MM.1S (cell line): ENCODE data around the gene RP9.
A peak's percentile ranks its signal among the peaks of the same experiment; 100 is the strongest.

ENCODE experiments used
- DNase-seq: peaks from one replicate; pipeline ENCODE4 v3.0.0-alpha.2; 2015
- H2AFZ ChIP-seq: fragments of 300-600 bp; sonication (generic); 2 replicates; pipeline ENCODE4 v1.6.0; 2016; ENCODE audit warnings: antibody characterized with exemption, low read length
- H3F3A ChIP-seq: fragments of 300-600 bp; sonication (generic); 2 replicates; pipeline ENCODE4 v1.6.1; 2016; ENCODE audit warnings: mild to moderate bottlenecking, antibody characterized with exemption, low read length, moderate library complexity, mixed read lengths; ENCODE audit not compliant: insufficient read depth
- H3K27ac ChIP-seq: fragments of 300-600 bp; sonication (generic); 2 replicates; pipeline ENCODE4 v1.5.1; 2016; ENCODE audit warnings: mild to moderate bottlenecking, low read length
- H3K27me3 ChIP-seq: fragments of 300-600 bp; sonication (generic); replicated peaks from 2 replicates; pipeline ENCODE4 v1.6.0; 2016; ENCODE audit warnings: low read length; ENCODE audit not compliant: insufficient read depth
- H3K36me3 ChIP-seq: fragments of 300-600 bp; sonication (generic); replicated peaks from 2 replicates; pipeline ENCODE4 v1.6.1; 2016; ENCODE audit warnings: mild to moderate bottlenecking, low read length, mixed read lengths; ENCODE audit not compliant: insufficient read depth
- H3K4me1 ChIP-seq: fragments of 300-600 bp; sonication (generic); 2 replicates; pipeline ENCODE4 v1.6.1; 2016; ENCODE audit warnings: low read length, mixed read lengths
- H3K4me2 ChIP-seq: fragments of 300-600 bp; sonication (generic); 2 replicates; pipeline ENCODE4 v1.6.0; 2016; ENCODE audit warnings: low read depth, low read length
- H3K4me3 ChIP-seq: fragments of 300-600 bp; sonication (generic); 2 replicates; pipeline ENCODE4 v1.5.1; 2016; ENCODE audit warnings: low read length, mixed read lengths
- H3K79me2 ChIP-seq: fragments of 300-600 bp; sonication (generic); 2 replicates; pipeline ENCODE4 v1.6.1; 2016; ENCODE audit warnings: mixed run types, low read length, mixed read lengths
- H3K9ac ChIP-seq: fragments of 300-600 bp; sonication (generic); 2 replicates; pipeline ENCODE4 v1.6.1; 2016; ENCODE audit warnings: low read length, mixed read lengths
- H3K9me2 ChIP-seq: fragments of 300-600 bp; sonication (generic); replicated peaks from 2 replicates; pipeline ENCODE4 v1.6.1; 2016; ENCODE audit warnings: mild to moderate bottlenecking, low read length, mixed read lengths; ENCODE audit not compliant: insufficient read depth
- H3K9me3 ChIP-seq: fragments of 300-600 bp; sonication (generic); replicated peaks from 2 replicates; pipeline ENCODE4 v1.6.1; 2016; ENCODE audit warnings: mild to moderate bottlenecking, low read length, mixed read lengths; ENCODE audit not compliant: insufficient read depth
- H4K20me1 ChIP-seq: fragments of 300-600 bp; sonication (generic); 2 replicates; pipeline ENCODE4 v1.6.1; 2016; ENCODE audit warnings: mild to moderate bottlenecking, low read length, moderate library complexity, mixed read lengths; ENCODE audit not compliant: insufficient read depth
- EZH2 ChIP-seq: fragments of 300-600 bp; sonication (generic); optimal IDR thresholded peaks from 2 replicates; pipeline ENCODE3; 2017; ENCODE audit warnings: low read depth, mild to moderate bottlenecking, antibody characterized with exemption, low read length, mixed read lengths
- EZH2phosphoT487 ChIP-seq: fragments of 300-600 bp; sonication (generic); IDR thresholded peaks from 2 replicates; pipeline ENCODE4 v1.6.1; 2018; ENCODE audit warnings: antibody characterized with exemption, low read length
- TF ChIP-seq, protein P1 (sequence below): fragments of 300-600 bp; sonication (generic); IDR thresholded peaks from 2 replicates; pipeline ENCODE4 v1.5.1; 2016; ENCODE audit warnings: antibody characterized with exemption, low read length, mixed read lengths

The RP9 gene

DNA sequence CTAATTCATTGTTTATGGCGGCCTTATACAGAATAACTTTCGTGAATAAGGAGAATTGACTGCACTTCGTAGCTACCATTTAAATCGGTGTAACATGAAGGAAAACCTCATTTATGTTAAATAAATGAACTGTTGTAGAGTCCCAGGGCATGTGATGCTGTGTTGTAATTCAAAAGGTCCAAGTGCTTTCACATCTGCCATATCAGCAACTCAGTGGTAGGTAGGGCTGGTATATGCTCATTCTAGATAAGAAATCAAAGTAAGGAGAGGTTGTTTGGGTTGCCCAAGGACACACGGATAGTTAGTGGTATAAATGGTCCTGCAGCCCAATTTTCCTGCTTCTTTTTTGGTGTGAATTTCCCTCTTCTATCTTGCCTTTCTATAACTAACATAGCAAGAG is 36.0 kb upstream of the RP9 start:
- no peaks in the 10 kb centered on the region for H4K20me1 ChIP-seq
- no peaks in the 10 kb centered on the region for H3K36me3 ChIP-seq
- H3F3A ChIP-seq = no peaks in the 10 kb centered on the region
- no peaks in the 10 kb centered on the region for H3K79me2 ChIP-seq
- TF ChIP-seq EZH2phosphoT487 (no peak), EZH2 (no peak)
- TF ChIP-seq, protein P1, sequence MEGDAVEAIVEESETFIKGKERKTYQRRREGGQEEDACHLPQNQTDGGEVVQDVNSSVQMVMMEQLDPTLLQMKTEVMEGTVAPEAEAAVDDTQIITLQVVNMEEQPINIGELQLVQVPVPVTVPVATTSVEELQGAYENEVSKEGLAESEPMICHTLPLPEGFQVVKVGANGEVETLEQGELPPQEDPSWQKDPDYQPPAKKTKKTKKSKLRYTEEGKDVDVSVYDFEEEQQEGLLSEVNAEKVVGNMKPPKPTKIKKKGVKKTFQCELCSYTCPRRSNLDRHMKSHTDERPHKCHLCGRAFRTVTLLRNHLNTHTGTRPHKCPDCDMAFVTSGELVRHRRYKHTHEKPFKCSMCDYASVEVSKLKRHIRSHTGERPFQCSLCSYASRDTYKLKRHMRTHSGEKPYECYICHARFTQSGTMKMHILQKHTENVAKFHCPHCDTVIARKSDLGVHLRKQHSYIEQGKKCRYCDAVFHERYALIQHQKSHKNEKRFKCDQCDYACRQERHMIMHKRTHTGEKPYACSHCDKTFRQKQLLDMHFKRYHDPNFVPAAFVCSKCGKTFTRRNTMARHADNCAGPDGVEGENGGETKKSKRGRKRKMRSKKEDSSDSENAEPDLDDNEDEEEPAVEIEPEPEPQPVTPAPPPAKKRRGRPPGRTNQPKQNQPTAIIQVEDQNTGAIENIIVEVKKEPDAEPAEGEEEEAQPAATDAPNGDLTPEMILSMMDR = no peak
- H3K9me2 ChIP-seq = no peaks in the 10 kb centered on the region
- DNase-seq = no peak
- no peak overlapping the region for H3K27ac ChIP-seq
- H3K4me3 ChIP-seq = no peak overlapping the region
- peaks cover 7% of the 10 kb centered on the region; the same call in 1 of the 2 replicates for H3K4me1 ChIP-seq
- no peaks in the 10 kb centered on the region for H3K27me3 ChIP-seq
- no peaks in the 10 kb centered on the region for H3K9me3 ChIP-seq
- no peak overlapping the region for H3K9ac ChIP-seq
- H2AFZ ChIP-seq = no peak overlapping the region
- H3K4me2 ChIP-seq = no peak overlapping the region

DNA sequence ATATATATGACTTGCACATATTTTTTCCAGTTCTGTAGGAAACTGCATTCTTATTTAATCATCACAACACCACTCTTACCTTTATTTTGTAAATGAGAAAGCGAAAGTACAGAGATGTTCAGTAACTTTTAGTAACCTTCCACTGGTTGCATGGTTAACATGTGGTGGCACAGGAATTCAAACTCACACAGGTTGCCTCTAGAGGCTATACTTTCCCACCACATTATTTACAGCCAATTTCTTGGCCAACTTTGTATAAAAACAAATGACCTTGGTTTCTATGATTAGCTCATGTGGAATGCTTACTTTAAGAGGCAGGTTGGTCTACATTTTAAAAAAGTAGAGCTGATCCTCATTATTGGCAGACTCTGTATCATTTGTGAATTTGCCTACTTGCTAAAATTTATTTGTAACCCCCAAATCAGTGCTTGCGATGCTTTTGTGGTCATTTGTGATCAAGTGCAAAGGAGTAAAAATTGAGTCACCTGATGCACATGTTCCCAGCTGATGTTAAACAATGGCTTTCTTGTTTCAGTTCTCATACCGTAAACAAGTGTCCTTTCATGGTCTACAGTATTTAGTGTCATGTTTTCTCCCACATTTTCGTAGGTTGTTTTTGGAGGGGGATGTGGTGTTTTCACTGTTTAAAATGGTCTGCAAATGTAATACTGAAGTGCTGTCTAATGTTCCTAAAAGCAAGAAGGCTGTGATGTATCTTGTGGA is 35.0 kb upstream of the RP9 start:
- Histone ChIP-seq H3K9me3 (no peaks in the 10 kb centered on the region), H3K4me2 (peak overlapping the region; percentile 70), H3K27me3 (no peaks in the 10 kb centered on the region), H3K9ac (no peak overlapping the region), H3K79me2 (no peaks in the 10 kb centered on the region), H3K9me2 (no peaks in the 10 kb centered on the region), H3F3A (no peaks in the 10 kb centered on the region), H3K4me3 (peak overlapping the region; percentile 30), H4K20me1 (no peaks in the 10 kb centered on the region), H3K36me3 (no peaks in the 10 kb centered on the region), H3K27ac (peak overlapping the region; percentile 31; the same call in 1 of the 2 replicates), H2AFZ (peak overlapping the region; percentile 27), H3K4me1 (peaks cover 7% of the 10 kb centered on the region; the same call in 1 of the 2 replicates)
- DNase-seq = peak; percentile 70
- TF ChIP-seq, protein P1 = no peak
- TF ChIP-seq EZH2 (no peak), EZH2phosphoT487 (no peak)

DNA sequence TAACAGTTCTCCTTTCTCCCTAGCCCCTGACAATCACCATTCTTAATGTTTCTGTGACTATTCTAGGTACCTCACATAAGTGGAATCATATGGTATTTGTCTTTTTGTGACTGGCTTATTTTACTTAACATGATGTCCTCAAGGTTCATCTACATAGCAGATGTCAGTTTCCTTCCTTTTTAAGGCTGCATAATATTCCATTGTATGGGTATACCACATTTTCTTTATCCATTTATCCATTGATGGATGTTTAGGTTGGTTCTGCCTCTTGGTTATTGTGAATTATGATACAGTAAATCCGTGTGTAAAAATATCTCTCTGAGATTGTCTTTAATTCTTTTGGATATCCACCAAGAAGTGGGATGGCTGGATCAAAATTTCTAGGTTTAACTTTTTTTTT is 33.4 kb upstream of the RP9 start:
- DNase-seq = no peak
- no peaks in the 10 kb centered on the region for H3K9me3 ChIP-seq
- H3K9me2 ChIP-seq = no peaks in the 10 kb centered on the region
- TF ChIP-seq, protein P1 = no peak
- TF ChIP-seq EZH2phosphoT487 (no peak), EZH2 (no peak)
- H3K36me3 ChIP-seq = no peaks in the 10 kb centered on the region
- no peak overlapping the region for H3K27ac ChIP-seq
- H3K79me2 ChIP-seq = no peaks in the 10 kb centered on the region
- no peaks in the 10 kb centered on the region for H4K20me1 ChIP-seq
- no peak overlapping the region for H3K4me3 ChIP-seq
- no peaks in the 10 kb centered on the region for H3F3A ChIP-seq
- no peak overlapping the region for H2AFZ ChIP-seq
- no peaks in the 10 kb centered on the region for H3K27me3 ChIP-seq
- H3K9ac ChIP-seq = no peak overlapping the region
- peaks cover 7% of the 10 kb centered on the region; the same call in 1 of the 2 replicates for H3K4me1 ChIP-seq
- H3K4me2 ChIP-seq = no peak overlapping the region
